ENCODE data around the gene FHAD1.

GRCh38 chr1:15341228-15341627, 94.2 kb downstream of the FHAD1 start:
- TF ChIP-seq POLR2AphosphoS5 (IDR thresholded peaks at IDR 0.05) (no peak), POLR2A (IDR thresholded peaks at IDR 0.05) (no peak), EP300 (IDR thresholded peaks at IDR 0.05) (no peak)

Measured in upper lobe of left lung (tissue), 4 donors.